Measurements from ENCODE around the gene SRPX.

SRPX gene

GRCh38 chrX:38220415-38221390, at the start of gene SRPX:
TSS of gene SRPX (minus strand) at chrX:38220871. CDS start at chrX:38220792, 79 bp downstream.
- DNase-seq (ENCODE audit: low read depth in 3 of 3, low spot score in 1 of 3), result no peak

- DNase-seq (ENCODE audit: low read depth in 3 of 3, low spot score in 1 of 3), result no peak
Observed at GRCh38 chrX:38268011-38268410, 47.3 kb upstream of the SRPX start.

GRCh38 chrX:38262715-38263620, 42.3 kb upstream of the SRPX start:
- no peak for DNase-seq (ENCODE audit: low read depth in 3 of 3, low spot score in 1 of 3)

GRCh38 chrX:38260231-38260630, 39.6 kb upstream of the SRPX start:
- DNase-seq (ENCODE audit: low read depth in 3 of 3, low spot score in 1 of 3), result no peak

- no peak for DNase-seq (ENCODE audit: low read depth in 3 of 3, low spot score in 1 of 3)
Observed at GRCh38 chrX:38256019-38256418, 35.3 kb upstream of the SRPX start.

- no peak for DNase-seq (ENCODE audit: low read depth in 3 of 3, low spot score in 1 of 3)
Observed at GRCh38 chrX:38249965-38250364, 29.3 kb upstream of the SRPX start.

GRCh38 chrX:38247051-38247450, 26.4 kb upstream of the SRPX start:
- no peak for DNase-seq (ENCODE audit: low read depth in 3 of 3, low spot score in 1 of 3)

GRCh38 chrX:38240541-38240940, 19.9 kb upstream of the SRPX start:
- no peak for DNase-seq (ENCODE audit: low read depth in 3 of 3, low spot score in 1 of 3)

- DNase-seq (ENCODE audit: low read depth in 3 of 3, low spot score in 1 of 3), result no peak
Observed at GRCh38 chrX:38236901-38237615, 16.4 kb upstream of the SRPX start.

GRCh38 chrX:38233891-38234667, 13.4 kb upstream of the SRPX start:
- no peak for DNase-seq (ENCODE audit: low read depth in 3 of 3, low spot score in 1 of 3)

- no peak for DNase-seq (ENCODE audit: low read depth in 3 of 3, low spot score in 1 of 3)
Observed at GRCh38 chrX:38232079-38232686, 11.5 kb upstream of the SRPX start.

- no peak for DNase-seq (ENCODE audit: low read depth in 3 of 3, low spot score in 1 of 3)
Observed at GRCh38 chrX:38225093-38225492, 4.4 kb upstream of the SRPX start.

GRCh38 chrX:38224160-38224559, 3.5 kb upstream of the SRPX start:
- no peak for DNase-seq (ENCODE audit: low read depth in 3 of 3, low spot score in 1 of 3)

GRCh38 chrX:38221391-38221929, 789 bp upstream of the SRPX start:
- no peak for DNase-seq (ENCODE audit: low read depth in 3 of 3, low spot score in 1 of 3)

GRCh38 chrX:38220024-38220414, 652 bp downstream of the SRPX start:
- no peak for DNase-seq (ENCODE audit: low read depth in 3 of 3, low spot score in 1 of 3)

- DNase-seq (ENCODE audit: low read depth in 3 of 3, low spot score in 1 of 3), result no peak
Observed at GRCh38 chrX:38216642-38217041, 4.0 kb downstream of the SRPX start.

GRCh38 chrX:38214551-38215531, 5.8 kb downstream of the SRPX start:
- DNase-seq (ENCODE audit: low read depth in 3 of 3, low spot score in 1 of 3), result no peak

GRCh38 chrX:38214044-38214443, 6.6 kb downstream of the SRPX start:
- no peak for DNase-seq (ENCODE audit: low read depth in 3 of 3, low spot score in 1 of 3)

Measured in stimulated activated CD4-positive, alpha-beta T cell treated with anti-CD3 and anti-CD28 coated beads, TNF-alpha, amount 100 ng/mL, for 1 hour (primary cell).